GM21825 (cell line): Measurements from ENCODE around the gene KIF19.

ENCODE experiments used
- ATAC-seq: cut with Tn5 transposase; IDR thresholded peaks from one replicate; pipeline ENCODE4 v1.9.1; 2021; ENCODE audit warnings: mild to moderate bottlenecking, moderate library complexity; ENCODE audit not compliant: unreplicated experiment

The KIF19 gene

DNA sequence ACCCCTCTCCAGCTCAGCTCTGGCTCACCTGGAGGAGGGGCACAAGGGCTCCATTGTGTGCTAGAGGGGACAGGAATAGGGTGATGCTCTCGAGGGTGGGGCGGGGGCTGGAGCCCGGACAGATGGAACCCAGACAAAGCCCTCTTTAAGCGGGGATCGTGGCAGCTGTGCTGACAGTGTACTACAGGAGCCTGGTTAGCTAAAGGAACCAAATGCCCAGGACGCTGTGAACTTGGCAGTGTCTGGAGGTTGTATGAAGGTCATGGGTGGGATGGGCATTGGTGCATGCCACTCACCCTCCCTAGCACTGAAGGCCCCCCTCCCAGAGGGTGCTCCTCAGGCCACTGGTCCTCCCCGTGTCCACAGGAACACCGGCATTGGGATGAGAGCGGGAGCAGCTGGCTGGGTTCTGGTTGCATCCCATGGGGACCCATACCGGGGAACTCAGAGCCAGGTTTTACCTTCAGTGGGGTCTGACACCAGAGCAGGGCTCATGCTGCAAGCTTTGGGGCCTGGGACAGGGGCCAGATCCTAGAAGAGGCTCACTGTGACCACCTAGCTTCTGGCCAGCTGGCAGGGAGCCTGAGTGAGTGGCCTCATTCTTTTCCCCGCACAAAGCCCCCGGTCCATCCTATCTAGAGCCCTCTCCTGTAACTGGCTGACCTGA is 11.9 kb downstream of the KIF19 start:
- no peak for ATAC-seq

DNA sequence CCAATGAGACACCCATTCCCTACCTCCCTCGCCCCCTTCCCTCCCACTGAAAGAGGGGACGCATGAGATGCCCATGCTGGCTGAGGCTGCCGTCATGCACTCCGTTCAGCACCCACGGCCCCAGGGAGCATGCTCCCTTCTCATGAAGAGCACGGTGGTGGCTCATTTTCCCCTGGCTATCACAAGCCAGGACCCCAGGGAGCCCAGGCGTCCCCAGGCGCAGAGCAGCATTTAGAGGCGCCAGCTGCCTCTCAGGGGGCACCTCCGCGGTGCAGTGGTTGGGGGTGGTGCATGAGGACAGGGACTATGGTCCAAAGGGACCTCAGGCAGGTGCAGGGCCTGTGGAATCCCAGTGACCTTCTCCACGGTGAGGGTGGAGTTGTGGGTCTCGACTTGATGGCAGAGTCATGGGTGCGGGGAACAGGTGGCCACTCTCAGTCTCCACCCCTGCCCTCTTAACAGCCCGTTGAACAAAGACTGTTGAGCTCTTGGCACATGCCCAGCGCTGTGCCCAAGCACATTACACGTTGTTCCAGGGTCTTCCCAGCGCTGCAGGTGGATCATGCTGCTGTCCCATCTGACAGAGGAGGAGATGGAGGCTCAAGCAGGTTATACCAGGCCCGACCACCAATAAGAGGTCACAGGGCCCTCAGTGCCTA is 13.6 kb downstream of the KIF19 start:
- ATAC-seq: no peak

DNA sequence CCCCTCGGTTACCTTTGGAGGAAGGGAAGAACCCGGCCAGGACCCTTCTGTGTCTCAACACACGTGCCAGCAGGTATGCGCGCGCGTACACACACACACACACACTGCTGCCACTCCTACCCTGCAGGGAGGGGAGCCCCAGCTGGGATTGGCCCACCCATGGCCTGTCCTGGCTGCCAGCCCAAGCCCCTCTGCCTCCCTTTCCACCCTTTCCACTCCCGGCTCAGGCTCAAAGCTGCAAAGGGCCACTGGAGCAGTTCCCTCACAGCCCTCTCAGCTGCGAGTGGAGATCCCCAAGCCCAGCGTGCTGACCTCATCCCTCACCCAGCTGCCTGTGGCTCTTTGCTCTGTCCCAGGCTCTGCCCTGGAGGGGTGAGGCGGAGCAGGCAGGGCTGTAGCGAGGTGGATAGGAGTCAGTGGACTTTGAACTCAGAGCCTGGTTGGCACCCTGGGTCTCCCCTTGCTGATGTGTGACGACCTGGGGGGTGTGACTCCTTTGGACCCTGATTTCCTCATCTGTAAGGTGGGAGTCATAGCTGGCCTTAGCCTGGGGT is 14.5 kb downstream of the KIF19 start:
- ATAC-seq: no peak

DNA sequence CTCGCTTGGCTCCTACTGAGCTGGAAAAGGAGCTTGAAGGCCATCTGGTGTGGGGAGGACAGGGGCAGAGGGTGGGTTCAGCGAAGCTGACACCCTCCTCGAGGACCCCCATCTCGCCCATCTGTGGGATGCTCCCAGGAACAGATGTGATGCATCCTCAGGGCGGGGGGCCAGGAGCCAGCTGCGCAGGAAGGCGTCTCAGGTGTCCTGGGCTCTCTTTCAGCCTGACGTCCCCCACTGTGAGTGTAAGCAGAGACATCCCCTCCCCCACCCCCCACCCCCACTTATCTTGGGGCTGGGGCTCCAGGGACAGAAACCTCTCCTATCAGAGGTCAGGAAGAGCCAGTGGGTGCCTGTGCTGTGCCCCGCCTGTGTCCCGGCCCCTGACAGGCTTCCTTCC is 16.2 kb downstream of the KIF19 start:
- ATAC-seq: no peak

DNA sequence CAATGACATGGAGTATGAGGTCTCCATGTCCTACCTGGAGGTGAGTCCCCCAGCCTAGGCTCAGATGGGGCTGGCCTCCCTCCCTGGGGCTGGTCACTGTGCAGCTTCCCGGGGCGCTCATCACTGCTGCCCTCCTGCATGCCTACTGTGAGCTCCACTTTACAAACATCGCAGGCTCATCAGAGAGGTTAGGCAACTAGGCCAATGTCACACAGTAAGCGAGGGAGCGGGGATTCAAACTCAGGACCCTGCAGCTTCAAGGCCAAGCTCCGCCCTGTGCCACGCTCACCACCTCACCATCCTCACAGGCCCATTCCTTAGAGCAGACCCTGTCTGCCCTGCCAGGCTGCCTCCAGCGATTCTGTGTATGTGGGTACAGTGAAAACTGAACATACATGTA is 17.1 kb downstream of the KIF19 start:
- no peak for ATAC-seq

DNA sequence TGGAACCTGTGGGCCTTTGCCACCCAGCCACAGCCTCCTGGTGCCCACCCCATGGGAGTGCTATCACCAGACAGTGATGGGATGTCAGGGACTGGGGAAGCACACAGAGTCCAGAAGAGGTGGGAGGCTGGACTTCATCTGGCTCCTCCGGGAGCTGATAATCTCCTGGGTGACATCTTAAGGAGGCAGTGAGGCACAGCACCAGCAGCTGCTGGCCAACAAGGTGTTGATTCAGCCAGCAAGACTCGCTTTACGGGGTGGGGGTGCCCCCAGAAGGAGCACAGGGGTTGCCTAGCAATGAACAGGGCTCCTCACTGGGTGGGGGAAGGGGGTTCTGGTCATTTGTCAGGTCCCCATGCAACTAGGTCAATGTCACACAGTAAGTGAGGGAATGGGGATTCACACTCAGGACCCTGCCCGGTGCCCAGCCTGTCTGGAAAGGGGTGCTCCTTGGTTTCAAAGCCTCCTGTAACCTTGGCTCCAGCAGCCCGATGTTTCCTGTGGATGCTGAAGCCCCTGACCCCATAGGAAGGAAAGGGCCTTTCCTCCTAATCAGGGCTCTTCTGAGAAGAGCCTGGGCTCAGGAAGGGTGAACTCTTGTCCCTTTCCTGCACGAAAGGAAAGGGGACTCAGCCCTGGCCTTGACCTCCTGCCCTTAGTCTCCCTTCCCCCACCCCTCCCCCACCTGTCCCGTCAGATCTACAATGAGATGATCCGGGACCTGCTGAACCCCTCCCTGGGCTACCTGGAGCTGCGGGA is 17.7 kb downstream of the KIF19 start:
- ATAC-seq: no peak

DNA sequence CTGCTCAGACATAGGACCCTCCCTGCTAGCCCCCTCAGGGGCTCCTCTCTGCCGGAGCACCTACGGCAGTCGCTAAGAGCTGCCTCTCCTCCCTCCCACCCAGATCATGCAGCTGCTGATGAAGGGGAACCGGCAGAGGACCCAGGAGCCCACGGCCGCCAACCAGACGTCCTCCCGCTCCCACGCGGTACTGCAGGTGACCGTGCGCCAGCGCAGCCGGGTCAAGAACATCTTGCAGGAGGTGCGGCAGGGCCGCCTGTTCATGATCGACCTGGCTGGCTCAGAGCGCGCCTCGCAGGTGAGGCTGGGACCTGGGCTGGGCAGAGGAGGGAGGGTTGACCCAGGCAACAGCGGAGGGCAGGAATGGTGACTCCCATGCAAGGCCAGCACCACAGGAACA is 18.6 kb downstream of the KIF19 start:
- no peak for ATAC-seq

DNA sequence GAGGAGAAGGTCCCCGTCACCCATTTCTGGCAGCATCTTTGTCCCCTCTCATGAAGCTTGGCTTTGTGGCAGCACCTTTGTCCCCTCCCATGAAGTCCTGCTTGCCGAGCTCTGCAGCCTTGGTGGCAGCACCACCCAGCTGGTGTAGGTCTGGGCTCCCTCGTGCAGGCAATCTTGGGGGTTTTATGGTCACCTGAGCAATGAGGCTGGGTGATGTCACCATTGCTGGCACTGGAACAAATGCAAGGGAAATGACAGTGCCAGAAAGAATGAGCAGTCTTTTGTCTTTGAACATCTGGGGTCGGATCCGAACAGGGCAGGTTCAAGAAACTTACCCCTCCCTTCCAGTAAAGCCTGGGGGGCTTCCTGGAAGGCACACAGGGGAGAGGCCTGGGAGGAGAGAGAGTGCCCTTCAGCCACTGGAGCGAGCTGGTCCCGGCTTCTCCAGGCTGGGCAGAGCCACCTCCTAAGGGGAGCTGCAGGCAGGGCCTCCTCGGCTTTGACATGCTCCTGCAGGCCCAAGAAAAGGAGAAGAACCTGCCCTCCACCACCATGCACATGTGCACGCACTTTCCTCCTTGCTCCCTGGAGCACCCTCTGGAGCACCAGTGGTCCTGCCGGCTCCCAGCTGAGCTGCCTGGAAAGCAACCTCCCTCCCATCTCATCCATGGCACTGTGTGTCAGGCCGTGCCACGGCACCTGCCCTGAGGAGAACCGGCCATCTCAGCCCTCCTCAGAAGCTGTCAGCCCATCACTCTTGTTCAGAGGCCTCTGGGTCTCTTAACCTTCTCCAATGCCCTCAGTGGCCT is 19.6 kb downstream of the KIF19 start:
- no peak for ATAC-seq

DNA sequence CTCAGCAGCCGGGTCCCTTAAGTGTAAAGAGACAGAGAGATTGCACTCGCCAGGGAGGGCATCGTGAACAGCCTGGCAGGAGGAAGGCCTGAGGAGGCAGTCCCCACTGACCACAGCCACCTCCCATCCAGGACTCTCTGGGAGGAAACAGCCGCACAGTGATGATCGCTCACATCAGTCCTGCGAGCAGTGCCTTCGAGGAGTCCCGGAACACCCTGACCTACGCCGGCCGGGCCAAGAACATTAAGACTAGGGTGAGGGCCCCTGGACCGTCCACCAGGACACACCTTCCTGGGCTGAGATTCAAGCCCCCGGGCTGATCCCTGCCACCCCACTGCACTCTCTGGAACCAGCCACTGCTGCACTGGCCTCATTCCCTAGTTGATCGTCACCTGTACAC is 21.6 kb downstream of the KIF19 start:
- no peak for ATAC-seq

DNA sequence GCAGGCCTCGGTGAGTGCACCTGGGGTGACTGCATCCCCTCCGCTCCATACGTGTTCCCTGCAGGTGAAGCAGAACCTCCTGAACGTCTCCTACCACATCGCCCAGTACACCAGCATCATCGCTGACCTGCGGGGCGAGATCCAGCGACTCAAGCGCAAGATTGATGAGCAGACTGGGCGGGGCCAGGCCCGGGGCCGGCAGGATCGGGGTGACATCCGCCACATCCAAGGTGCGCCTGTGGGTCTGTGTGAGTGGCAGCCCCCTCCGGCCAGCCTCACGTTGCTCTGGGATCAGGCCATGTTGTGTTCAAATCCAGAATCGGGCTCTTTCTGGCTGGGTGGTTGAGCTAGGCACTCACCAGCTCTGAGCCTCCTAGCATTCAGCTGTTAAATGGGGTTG is 23.1 kb downstream of the KIF19 start:
- no peak for ATAC-seq

DNA sequence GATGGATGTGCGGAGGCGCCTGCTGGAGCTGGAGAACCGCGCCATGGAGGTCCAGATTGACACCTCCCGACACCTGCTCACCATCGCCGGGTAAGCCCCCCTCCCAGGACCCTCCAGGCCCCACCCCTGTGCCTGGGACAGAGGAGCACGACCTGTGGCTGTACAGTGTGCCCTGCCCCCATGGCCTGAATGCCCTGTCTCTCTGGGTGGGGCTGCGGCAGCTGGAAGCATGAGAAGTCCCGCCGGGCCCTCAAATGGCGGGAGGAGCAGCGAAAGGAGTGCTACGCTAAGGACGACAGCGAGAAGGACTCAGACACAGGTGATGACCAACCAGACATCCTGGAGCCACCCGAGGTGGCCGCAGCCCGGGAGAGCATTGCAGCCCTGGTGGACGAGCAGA is 24.5 kb downstream of the KIF19 start:
- ATAC-seq: no peak

DNA sequence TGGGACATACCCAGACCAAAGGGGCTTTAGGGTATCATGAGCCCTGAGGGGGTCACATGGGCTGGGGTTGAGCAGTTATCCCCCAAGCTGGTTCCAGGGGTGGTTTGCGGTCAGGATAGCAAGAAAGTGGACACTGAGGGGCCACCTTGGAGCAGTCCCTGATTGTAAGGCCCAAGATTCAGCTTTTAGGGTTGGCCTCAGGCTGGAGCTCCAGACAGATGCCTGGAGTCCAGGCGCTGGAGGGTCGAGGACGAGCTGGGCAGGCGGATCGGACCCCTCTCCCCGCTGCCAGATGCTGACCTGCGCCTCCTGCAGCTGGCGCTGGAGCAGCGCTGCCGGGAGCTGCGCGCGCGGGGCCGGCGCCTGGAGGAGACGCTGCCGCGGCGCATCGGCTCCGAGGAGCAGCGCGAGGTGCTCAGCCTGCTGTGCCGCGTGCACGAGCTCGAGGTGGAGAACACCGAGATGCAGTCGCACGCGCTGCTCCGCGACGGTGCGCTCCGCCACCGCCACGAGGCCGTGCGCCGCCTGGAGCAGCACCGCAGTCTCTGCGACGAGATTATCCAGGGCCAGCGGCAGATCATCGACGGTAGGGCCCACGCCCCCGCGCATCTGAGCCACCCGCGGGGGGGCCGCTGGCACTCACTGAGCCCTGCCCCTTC is 25.7 kb downstream of the KIF19 start:
- ATAC-seq: no peak

DNA sequence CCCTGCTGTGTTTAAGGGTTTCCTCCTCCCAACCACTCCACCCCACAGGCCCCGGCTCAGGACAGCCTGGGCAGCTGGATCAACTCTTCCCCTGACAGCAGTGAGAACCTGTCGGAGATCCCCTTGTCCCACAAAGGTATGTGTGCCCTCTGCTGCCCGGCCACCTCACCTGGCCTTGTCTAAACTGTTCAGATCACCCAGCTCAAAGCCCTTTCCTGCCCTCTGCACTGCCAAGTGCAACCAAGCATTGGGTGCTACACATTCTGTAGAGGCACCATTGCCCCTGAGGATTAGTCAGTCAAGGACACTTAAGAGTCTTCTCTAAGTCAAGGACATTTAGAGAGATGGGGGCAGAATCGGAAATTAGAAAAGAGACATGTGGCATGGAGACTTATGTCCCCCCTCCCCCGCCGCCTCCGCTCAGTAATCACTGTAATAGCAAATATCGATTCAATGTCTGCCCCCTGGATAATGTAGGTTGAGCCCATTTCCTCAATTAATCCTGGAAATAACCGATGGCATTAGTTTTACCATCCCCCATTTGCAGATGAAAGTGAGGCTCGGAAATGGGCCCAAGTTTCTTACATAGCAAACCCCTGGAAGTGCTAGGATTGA is 27.5 kb downstream of the KIF19 start:
- no peak for ATAC-seq

DNA sequence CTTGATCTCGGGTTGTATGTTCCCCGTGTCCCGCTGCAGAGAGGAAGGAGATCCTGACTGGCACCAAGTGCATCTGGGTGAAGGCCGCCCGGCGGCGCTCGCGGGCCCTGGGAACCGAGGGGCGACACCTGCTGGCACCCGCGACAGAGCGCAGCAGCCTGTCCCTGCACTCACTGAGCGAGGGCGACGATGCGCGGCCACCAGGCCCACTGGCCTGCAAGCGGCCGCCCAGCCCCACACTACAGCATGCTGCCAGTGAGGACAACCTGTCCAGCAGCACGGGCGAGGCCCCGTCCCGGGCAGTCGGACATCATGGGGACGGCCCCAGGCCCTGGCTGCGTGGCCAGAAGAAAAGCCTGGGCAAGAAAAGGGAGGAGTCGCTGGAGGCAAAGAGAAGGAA is 28.1 kb downstream of the KIF19 start:
- ATAC-seq: peak; percentile 52

DNA sequence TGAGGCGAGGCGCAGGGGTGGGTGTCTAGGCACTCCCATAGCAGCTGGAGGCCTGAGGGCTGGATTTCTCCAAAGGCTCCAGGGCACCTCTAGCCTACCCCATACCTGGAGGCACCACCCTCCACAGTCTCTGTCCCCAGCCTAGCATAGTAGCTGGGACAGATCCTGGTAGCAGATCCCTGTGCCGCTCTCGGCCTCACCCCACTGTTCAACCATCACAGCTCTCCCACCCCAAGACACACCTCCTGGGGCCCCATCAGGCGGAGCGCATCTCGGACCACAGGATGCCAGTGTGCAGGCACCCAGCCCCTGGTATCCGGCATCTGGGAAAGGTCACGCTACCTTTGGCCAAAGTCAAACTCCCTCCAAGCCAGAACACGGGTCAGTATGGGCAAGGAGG is 28.5 kb downstream of the KIF19 start:
- no peak for ATAC-seq

DNA sequence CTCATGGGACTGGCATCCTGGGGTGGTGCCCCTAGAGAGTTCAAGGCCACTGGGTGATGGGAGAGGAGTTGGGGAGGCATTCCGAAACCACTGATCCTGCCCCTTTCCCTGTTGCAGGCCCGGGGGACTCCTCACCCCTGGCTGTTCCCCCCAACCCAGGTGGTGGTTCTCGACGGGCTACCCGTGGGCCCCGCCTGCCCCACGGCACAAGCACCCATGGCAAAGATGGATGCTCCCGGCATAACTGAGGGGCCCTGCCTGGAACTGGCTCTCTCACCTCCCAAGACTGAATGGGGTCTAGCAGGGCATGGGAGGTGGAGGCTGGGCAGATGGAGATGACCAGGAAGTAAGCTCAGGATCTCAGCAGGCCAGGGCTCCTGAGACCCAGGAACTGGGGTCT is 29.0 kb downstream of the KIF19 start:
- no peak for ATAC-seq

DNA sequence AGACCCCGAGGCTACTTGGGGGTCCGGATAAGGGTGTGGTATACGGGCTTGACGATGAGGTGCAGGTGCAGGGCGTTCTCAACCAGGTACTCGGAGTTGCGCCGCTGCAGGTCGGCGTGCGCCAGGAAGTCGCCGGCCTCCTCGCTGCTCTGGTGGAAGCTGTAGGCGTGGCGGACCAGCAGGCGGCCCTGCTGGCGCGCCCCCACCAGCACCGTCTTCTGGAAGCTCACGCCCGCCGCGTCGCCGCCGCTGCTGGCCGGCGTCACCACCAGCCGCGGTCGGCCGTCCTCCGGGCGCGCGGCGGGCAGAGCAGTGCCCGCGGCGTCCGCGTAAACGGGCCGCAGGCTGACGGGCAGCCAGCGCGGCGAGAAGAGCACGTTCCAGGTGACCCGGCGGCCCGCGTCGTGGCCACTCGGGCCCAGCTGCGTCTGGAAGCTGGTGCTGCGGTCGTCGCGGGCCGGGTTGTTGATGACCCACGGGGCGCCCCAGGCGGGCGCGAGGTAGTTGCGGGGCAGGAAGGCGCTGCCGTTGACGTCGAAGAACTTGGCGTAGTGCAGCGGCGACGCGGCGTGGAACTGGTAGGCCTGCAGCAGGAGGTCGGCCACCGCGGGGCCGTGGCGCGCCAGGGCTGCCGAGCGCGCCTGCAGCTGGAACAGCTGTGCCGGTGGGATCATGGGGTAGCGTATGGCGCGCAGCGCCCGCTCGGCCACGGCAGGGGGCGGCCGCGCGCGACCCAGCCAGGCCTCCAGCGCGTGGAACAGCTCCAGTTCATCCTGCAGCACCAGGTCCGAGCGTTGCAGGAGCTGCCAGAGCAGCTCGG is 30.8 kb downstream of the KIF19 start:
- no peak for ATAC-seq

DNA sequence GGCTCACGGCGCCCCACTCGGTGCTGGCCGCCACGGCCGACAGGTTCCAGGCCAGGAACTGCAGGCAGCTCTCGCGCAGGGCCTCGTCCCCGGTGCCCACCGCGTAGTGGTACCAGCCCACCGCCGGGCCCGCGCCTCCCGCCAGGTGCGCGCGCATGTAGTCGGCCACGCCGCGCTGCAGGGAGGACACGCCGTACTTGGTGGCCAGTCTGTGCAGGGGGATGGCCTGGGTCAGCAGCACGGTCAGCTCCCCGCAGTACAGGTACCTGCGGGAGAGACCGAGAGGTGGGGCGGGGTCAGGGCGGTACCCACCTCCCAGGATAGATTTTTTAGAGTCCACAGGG is 31.4 kb downstream of the KIF19 start:
- no peak for ATAC-seq

DNA sequence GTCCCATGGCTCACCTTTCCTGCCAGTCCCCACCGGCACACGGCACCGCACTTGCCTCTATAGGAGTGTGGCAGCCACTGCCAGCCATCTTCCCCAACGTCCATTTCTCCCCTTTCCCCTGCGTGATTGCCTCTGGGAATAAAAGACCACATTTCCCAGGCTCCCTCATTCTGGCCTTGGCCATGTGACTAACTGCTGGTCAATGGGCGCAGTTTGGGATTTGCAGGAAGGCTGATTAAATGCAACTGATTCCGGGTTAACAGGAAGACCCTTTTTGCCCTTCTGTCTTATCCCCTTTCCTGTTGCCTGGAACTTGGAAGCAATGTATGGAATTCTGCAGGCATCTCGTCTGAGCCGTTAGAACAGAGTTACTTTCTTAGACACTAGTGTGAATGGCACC is 32.7 kb downstream of the KIF19 start:
- ATAC-seq: no peak
